Motor neuron (in vitro differentiated cells): ENCODE measurements around the gene MAML3. TPM values are rescaled to one million over a fixed set of nuclear protein-coding genes. Genes with fewer than 3 reads are reported as not detected.

Source experiments
- ATAC-seq, 8 experiments: fragments of 200-7000 bp; cut with Tn5 transposase; replicated peaks in 6 of 8; 2 replicates each; pipeline ENCODE4 v1.8.0; 2021; ENCODE audit warnings: mild to moderate bottlenecking in 8 of 8, moderate library complexity in 8 of 8
- H3K27ac ChIP-seq, 2 donors: fragments of 250-450 bp; sonication (Bioruptor Pico); 2 replicates each; pipeline ENCODE4 v1.9.0; 2021; ENCODE audit warnings: antibody characterized with exemption in 2 of 2, mild to moderate bottlenecking in 2 of 2, moderate library complexity in 1 of 2
- H3K4me1 ChIP-seq, 2 donors: fragments of 250-450 bp; sonication (Bioruptor Pico); replicated peaks in 1 of 2; 2 replicates each; pipeline ENCODE4 v1.6.1; 2021; ENCODE audit warnings: antibody characterized with exemption in 2 of 2, mild to moderate bottlenecking in 2 of 2, moderate library complexity in 1 of 2
- H3K4me3 ChIP-seq, 5 donors: fragments of 250-450 bp; sonication (Bioruptor Pico); 2 replicates each; pipeline ENCODE4 v1.9.0; 2021; ENCODE audit warnings: antibody characterized with exemption in 5 of 5, mild to moderate bottlenecking in 5 of 5, moderate library complexity in 4 of 5
- WGBS, 10 experiments: fragments of 450-650 bp; shearing (Covaris generic); methylation state at CpG; one replicate each; pipeline ENCODE4 v1.0.0; 2022; 5-methylcytosine and 5-hydroxymethylcytosine counted together
- in situ Hi-C, 9 experiments: fragments of 400-800 bp; cut with MboI; loops; one replicate each; pipeline ENCODE4 v1.15.0; 2021; ENCODE audit warnings: low sequenced_read_pairs in 9 of 9, low pct_unique_long_range_greater_than_20kb in 2 of 9; ENCODE audit not compliant: unreplicated experiment in 9 of 9
- total RNA-seq, 8 experiments: library from RNA; unstranded; fragments of 300-600 nt; gene quantifications; 2 replicates each; pipeline versions ENCODE4 v1.2.3 to v1.2.4, GENCODE V29; 2022

Gene MAML3
- total RNA-seq, 8 experiments from 2014 or later, result 1.7 to 24.0 (median 12.9) TPM

DNA sequence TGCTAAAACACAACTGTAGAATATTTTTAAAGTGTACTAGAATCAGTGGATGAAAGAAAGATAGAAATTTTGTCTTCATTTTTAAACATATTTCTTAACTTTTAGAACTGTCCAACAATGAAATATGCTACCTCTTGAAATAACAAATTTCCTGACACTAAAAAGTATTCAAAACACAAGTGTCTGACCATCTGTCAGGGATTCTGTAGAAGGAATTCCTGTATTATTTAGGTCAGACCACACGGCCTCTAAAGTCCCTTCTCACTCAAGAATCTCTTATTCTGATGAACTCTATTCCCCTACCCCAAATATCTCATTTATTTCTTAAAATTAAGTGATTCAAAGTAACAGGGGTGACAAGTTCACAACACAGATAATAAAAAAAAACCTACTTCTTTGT is 99.1 kb downstream of the MAML3 start:
- in situ Hi-C loops, result no loop called here
- no peak for ATAC-seq
- 20 to 100% (median 83%) methylated on average over 1 of the region's 1 CpG; no CpG with 5 or more reads in 3 of the 10 experiments for WGBS, 10 experiments
- H3K27ac ChIP-seq, result no peak overlapping the region
- H3K4me1 ChIP-seq, result peaks cover 17 to 18% of the 10 kb centered on the region in 2 donors
- H3K4me3 ChIP-seq, result no peak overlapping the region

DNA sequence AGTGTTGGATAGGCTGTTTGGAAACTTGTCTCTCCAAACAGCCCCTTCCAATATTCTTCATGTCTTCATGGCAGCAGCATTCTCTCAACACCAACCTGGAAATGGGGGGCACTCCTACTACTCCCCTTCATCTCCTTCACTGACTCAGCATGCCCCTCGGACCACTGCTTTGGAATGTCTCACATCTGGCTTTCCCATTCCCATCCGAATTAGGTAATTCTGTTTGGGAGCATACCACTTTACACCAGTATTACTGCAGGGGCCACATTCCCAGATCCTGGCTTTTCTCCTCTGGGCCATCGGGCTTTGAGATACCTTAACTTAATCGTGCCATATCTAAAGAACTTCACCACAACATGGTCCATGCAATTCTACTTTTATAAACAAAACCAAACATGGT is 100.8 kb downstream of the MAML3 start:
- 81 to 100% (median 90%) methylated on average over 1 to 4 of the region's 4 CpGs; no CpG with 5 or more reads in 4 of the 10 experiments for WGBS, 10 experiments
- H3K4me3 ChIP-seq, result no peak overlapping the region
- H3K27ac ChIP-seq, result no peak overlapping the region
- H3K4me1 ChIP-seq, result peaks cover 25% of the 10 kb centered on the region in 2 donors
- ATAC-seq, result no peak
- in situ Hi-C loops, result no loop called here

DNA sequence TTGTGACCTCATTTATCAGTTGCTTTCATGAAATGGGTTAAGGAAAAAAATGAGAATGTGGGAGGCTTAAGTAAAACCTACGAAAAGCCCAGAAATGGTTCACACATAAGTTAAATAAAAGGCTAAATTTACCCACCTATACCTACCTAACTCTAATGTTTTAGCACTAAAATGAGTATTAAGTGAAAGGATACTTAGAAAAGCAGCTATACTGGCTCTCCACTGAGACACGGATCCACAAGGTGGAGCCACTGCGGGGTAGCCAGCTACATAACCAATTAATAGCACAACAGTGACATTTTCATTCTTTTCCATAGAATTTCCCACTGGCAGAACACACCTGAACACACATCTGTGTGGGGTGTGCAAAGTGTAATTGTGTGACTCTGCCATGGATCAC is 101.9 kb downstream of the MAML3 start:
- Histone ChIP-seq H3K4me1 (peaks cover 33 to 37% of the 10 kb centered on the region in 2 donors), H3K27ac (no peak overlapping the region), H3K4me3 (no peak overlapping the region)
- in situ Hi-C loops, result no loop called here
- WGBS, 10 experiments, result 0 to 85% (median 36%) methylated on average over 1 to 3 of the region's 3 CpGs; no CpG with 5 or more reads in 3 of the 10 experiments
- ATAC-seq, result peak in 1 of 8 experiments; percentile 32

DNA sequence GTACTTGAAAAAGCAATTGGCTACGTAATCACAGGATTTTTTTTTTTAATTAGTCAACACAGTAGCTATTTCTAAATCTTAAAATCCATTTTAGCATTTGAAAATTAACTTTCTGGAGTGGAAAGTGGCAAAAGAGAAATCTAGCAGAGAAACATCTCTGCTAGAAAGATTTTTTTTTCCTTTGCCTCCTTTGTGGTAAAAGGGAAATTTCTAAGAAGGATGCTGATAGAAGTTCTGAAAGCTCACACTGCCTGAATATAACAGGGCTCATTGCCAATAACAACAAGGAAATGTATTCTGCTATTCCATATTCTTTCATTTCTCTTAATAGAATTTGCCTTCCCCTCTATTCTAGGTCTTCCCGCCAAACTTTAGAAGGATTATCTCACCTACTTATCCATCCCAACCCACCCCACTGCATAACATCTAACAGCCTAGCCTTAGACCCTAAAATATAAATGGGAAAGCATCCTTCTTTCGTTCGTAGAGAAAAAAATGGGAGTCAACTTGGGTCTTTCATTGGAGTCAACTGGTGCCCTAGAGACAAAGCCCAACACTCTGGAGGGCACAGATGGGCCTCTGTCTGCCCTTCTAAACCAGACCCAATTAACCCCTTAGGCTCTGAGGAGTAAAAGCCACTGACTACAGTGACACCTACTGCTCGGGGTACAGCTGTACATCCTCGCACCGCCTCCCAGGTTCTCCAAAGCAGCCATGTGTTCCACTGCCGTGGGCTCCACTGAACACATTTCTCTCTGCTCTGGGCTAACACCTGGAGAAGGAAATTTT is 103.9 kb downstream of the MAML3 start:
- Histone ChIP-seq H3K4me3 (peak overlapping the region in 1 of 5 donors; percentile 30), H3K4me1 (peaks cover 43 to 53% of the 10 kb centered on the region in 2 donors), H3K27ac (peak overlapping the region; percentile 76 to 83)
- ATAC-seq, result peak in 3 of 8 experiments; percentile 14 to 48 (median 15)
- 11 to 80% (median 65%) methylated on average over 1 to 8 of the region's 8 CpGs for WGBS, 10 experiments
- in situ Hi-C loops, result loop anchor here in 2 of 9 experiments (25.0 kb wide), 2 partner anchors 212 to 313 kb away; no protein-coding TSS in a partner anchor

DNA sequence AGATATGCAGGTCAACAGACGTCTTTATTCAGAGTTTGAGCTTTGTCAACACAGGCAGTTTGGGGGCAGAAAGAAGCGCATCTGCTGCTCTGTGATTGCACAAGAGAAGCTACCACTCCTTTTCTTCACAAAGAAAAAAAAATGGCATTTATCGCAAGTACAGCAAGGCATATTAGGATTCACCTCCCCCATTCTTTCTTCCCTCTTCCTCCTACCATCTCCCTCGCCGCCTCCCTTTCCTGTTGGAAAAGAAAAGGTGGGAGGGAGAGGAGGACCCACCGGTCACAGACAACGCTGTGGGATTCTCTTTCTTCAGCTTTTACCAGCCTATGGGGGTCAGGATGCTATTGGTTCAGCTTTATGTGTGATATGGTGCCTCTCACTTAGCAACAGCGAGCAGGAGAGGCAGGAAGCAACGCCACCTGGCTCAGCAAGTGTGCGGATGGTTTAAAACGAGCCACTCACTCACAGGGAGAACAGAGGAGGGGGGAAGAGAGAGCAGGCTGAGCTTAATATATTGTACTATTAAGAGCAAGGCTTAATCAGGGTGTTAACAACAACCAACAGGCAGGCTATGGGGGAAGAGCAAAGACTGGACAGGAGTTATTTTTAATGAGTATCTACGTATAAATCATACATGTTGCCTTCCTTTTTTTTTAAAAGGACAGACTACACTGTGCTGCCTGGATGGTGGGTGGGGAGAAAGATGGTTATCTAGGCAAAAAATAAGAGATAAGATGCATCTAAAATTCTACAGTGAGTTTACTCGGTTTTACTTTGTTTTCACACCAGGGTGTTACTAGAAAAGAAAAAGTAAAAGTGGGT is 104.7 kb downstream of the MAML3 start:
- Histone ChIP-seq H3K4me3 (peak overlapping the region; percentile 10 to 31 (median 18)), H3K27ac (peak overlapping the region; percentile 76 to 83), H3K4me1 (peaks cover 48 to 61% of the 10 kb centered on the region in 2 donors)
- WGBS, 10 experiments, result 0 to 21% (median 9%) methylated on average over 1 to 13 of the region's 13 CpGs
- in situ Hi-C loops, result loop anchor here in 2 of 9 experiments (25.0 kb wide), 2 partner anchors 213 to 312 kb away; no protein-coding TSS in a partner anchor
- peak; percentile 84 to 98 (median 96) for ATAC-seq

DNA sequence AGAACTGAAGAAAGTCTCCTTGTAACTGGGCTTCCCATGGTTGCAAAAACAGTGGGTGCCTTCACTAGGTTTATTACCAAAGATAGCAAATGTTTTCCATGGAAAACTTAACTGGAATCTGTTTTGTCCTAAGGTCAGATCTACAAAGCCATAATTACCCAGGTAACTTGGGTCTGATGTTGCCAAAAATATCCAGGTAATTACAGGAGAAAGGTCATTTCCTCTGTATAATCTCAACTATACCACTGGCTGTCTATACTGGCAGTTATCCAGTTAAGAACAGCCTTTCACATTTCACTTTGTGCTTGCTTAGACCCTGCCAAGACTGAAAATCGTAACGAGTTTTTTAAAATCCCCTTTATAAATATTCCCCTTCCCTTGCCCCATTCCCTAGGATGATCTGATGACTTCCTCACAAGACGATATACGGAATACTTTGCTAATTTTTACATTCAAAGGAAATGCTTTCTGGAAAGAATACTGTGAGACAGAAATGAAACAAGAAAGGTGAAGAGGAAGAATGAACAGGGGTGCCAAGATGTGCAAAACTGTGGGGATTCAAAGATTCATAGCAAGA is 105.5 kb downstream of the MAML3 start:
- Histone ChIP-seq H3K4me3 (peak overlapping the region; percentile 10 to 31 (median 18)), H3K27ac (peak overlapping the region; percentile 76 to 83), H3K4me1 (peaks cover 56 to 69% of the 10 kb centered on the region in 2 donors)
- ATAC-seq, result no peak
- 12 to 92% (median 52%) methylated on average over 2 to 4 of the region's 4 CpGs; no CpG with 5 or more reads in 3 of the 10 experiments for WGBS, 10 experiments
- in situ Hi-C loops, result loop anchor here in 2 of 9 experiments (25.0 kb wide), 2 partner anchors 214 to 311 kb away; no protein-coding TSS in a partner anchor

DNA sequence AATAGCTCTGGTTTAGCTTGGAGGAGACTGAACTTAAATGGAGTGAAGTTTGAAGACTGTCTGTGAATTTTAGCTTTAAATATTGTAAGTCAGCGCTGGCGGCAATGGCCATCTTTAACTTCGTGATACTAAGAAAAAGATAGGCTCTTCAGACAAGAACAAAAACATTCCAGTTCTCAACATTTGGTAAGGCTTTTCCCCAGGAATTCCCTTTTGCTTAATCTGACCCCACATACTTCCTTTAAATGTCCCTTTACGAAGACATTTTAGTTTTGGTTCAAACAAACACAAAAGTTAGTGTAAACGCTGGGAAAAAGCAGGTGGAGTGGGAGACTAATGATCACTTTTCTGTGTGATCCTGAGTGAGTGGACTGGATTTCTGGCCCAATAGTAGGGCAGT is 106.2 kb downstream of the MAML3 start:
- no peak for ATAC-seq
- peak overlapping the region; percentile 76 to 83 for H3K27ac ChIP-seq
- in situ Hi-C loops, result loop anchor here in 2 of 9 experiments (25.0 kb wide), 2 partner anchors 215 to 310 kb away; no protein-coding TSS in a partner anchor
- WGBS, 10 experiments, result 70 to 100% (median 89%) methylated on average over 1 to 5 of the region's 5 CpGs; no CpG with 5 or more reads in 1 of the 10 experiments
- H3K4me3 ChIP-seq, result no peak overlapping the region
- H3K4me1 ChIP-seq, result peaks cover 60 to 76% of the 10 kb centered on the region in 2 donors

DNA sequence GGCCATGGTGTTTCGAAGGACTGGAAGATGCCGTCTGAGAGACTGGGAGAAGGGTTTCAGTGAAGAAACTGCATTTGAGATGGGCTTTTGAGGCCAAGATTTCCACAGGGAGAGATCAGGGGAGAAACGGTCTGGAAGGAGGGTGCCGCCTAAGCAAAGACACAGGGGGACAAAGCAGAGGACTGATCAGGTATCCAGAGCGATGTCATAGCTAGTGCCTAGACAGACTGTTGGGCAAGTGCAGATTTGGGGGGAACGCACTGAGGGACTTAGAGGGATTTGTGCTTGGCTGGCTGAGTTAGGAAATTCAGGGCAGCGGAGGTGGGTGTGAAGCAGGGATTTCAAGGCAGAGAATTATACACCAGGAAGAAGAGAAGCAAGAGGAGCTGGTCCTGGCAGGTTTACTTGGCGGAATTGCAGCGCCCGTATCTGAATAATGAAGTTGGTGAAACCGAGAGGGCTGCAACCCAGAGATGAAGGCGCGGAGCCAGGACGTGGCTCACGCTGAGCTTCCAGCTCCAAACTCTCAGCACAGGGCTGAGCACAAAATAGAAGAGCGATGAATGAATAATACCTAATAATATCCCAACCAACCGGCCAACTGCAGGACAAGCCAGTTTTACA is 106.9 kb downstream of the MAML3 start:
- Histone ChIP-seq H3K4me3 (no peak overlapping the region), H3K27ac (peak overlapping the region in 1 of 2 donors; percentile 15), H3K4me1 (peaks cover 58 to 78% of the 10 kb centered on the region in 2 donors)
- in situ Hi-C loops, result loop anchor here in 2 of 9 experiments (25.0 kb wide), 2 partner anchors 215 to 310 kb away; no protein-coding TSS in a partner anchor
- ATAC-seq, result no peak
- 82 to 100% (median 92%) methylated on average over 2 to 14 of the region's 17 CpGs for WGBS, 10 experiments

DNA sequence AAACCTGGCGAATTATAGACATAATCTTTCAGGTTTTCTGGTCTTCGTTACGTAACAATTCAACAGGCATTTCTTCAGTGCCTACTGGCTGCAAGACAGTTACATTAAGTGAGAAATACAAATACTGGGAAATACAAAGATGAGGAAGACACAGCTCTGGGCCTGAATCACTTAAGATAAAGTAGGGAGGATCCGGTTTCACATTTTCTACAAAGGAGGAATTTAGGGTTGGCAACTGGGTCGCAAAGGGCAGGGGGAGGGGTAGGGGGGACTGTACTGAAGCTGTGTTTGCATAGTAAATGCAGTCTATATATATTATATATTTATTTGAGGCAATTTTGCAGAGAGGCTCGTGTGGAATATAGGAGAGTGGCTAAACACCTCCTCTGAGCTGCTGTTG is 107.4 kb downstream of the MAML3 start:
- 71 to 100% (median 93%) methylated on average over 2 to 5 of the region's 6 CpGs for WGBS, 10 experiments
- in situ Hi-C loops, result loop anchor here in 2 of 9 experiments (25.0 kb wide), 2 partner anchors 216 to 309 kb away; no protein-coding TSS in a partner anchor
- Histone ChIP-seq H3K4me3 (no peak overlapping the region), H3K27ac (no peak overlapping the region), H3K4me1 (peaks cover 57 to 78% of the 10 kb centered on the region in 2 donors)
- no peak for ATAC-seq

DNA sequence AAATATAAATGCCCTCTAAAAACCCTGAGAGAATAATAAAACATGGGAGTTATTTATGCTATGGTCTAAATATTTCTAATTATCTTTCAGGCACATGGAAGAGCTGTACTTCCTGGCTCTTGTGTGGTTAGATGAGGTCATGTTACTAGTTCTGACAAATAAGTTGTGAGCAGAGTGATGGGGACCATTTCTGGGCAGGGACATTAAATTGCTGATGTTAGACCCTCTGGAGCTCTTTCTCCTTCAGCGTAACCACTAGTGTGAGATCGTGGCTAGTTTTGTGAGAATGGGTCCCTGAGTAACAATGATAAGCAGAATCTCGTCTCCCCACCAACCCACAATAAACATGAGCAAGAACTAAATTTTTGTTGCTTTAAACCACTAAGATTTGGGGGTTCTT is 108.0 kb downstream of the MAML3 start:
- Histone ChIP-seq H3K4me3 (no peak overlapping the region), H3K4me1 (peaks cover 57 to 78% of the 10 kb centered on the region in 2 donors), H3K27ac (no peak overlapping the region)
- no peak for ATAC-seq
- 80 to 100% (median 92%) methylated on average over 1 to 3 of the region's 3 CpGs; no CpG with 5 or more reads in 2 of the 10 experiments for WGBS, 10 experiments
- in situ Hi-C loops, result loop anchor here in 2 of 9 experiments (25.0 kb wide), 2 partner anchors 216 to 309 kb away; no protein-coding TSS in a partner anchor

DNA sequence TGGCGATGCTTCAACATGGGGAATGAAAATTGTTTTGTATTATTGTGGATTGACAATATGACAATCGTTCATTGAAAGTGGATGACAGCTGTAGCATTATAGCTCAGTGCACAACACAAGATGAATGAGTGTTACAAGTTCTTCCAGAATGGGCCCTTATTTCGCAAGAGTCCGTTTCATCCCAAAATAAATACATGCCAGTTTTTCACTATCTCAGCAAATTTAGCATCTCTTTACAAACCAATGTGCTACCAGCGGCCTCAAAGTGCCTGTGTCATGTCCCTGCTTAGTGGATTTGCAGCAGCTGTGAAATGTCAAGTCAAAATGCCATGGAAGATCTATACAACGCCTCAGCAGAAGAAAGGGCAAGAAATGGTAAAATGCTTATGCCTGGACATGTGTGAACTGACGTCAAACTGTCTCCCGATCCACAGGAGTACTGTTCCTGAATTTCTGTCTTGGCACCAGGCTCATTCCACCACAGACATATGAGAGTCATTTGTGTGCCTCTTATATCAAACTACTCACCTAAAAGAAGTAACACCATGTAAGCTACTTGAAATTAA is 109.6 kb downstream of the MAML3 start:
- WGBS, 10 experiments, result 13 to 73% (median 62%) methylated on average over 1 to 7 of the region's 8 CpGs
- H3K27ac ChIP-seq, result no peak overlapping the region
- no peak overlapping the region for H3K4me3 ChIP-seq
- in situ Hi-C loops, result loop anchor here in 2 of 9 experiments (25.0 kb wide), 2 partner anchors 218 to 307 kb away; no protein-coding TSS in a partner anchor
- H3K4me1 ChIP-seq, result peaks cover 44 to 63% of the 10 kb centered on the region in 2 donors
- ATAC-seq, result no peak
